Heart right ventricle (tissue), 16 donors: ENCODE results near the gene VAMP7. TPM values are rescaled to one million over a fixed set of nuclear protein-coding genes. Genes with fewer than 3 reads are reported as not detected.
"Not testable (repeated sequence)": the region's sequence is repeated elsewhere in the genome, so short reads cannot be mapped to it uniquely, and the experiment has no call there.

Source experiments
- ATAC-seq, 8 donors: fragments of 200-7000 bp; cut with Tn5 transposase; one replicate each; pipeline ENCODE4 v1.9.1; 2020; ENCODE audit warnings: mild to moderate bottlenecking in 8 of 8, moderate library complexity in 8 of 8, moderate number of reproducible peaks in 1 of 8
- DNase-seq, 2 donors: peaks; one replicate each; pipeline ENCODE4 v3.0.0-alpha.2; 2020
- H3K27ac ChIP-seq, 10 donors: fragments of 200-600 bp; sonication (generic) in 2 of 10; one replicate each; pipeline versions ENCODE4 v1.5.0 to v1.8.0; 2020 to 2022; ENCODE audit warnings: mild to moderate bottlenecking in 3 of 10
- H3K27me3 ChIP-seq, 7 donors: fragments of 200-600 bp; one replicate each; pipeline ENCODE4 v1.8.0; 2021 to 2022; ENCODE audit warnings: mild to moderate bottlenecking in 2 of 7
- H3K36me3 ChIP-seq, 9 donors: fragments of 200-600 bp; sonication (generic) in 1 of 9; one replicate each; pipeline versions ENCODE4 v1.5.0 to v1.8.0; 2020 to 2022; ENCODE audit warnings: mild to moderate bottlenecking in 2 of 9
- H3K4me1 ChIP-seq, 9 donors: fragments of 200-600 bp; sonication (generic) in 1 of 9; one replicate each; pipeline versions ENCODE4 v1.5.0 to v1.8.0; 2020 to 2022; ENCODE audit warnings: mild to moderate bottlenecking in 4 of 9
- H3K4me3 ChIP-seq, 10 donors: fragments of 200-600 bp; sonication (generic) in 2 of 10; one replicate each; pipeline versions ENCODE4 v1.5.0 to v1.8.0; 2020 to 2022; ENCODE audit warnings: mild to moderate bottlenecking in 7 of 10, moderate library complexity in 2 of 10
- H3K9me3 ChIP-seq, 11 donors: fragments of 200-600 bp in 10 of 11; sonication (generic) in 2 of 11; one replicate each; pipeline versions ENCODE4 v1.5.0 to v1.8.0; 2013 to 2022; ENCODE audit warnings: mild to moderate bottlenecking in 2 of 11, control low read depth in 1 of 11, moderate library complexity in 1 of 11
- WGBS, 2 donors: extraction: QIAGEN DNeasy Blood & Tissue Kit; methylation state at CpG; one replicate each; pipeline ENCODE4 v1.1.7; 2013; ENCODE audit warnings: inconsistent platforms in 1 of 2; 5-methylcytosine and 5-hydroxymethylcytosine counted together
- intact Hi-C, 10 donors: fragments of 100-400 bp; cut with DNase I; formaldehyde crosslinking; loops; one replicate each; pipeline versions ENCODE4 v1.11.1 to v1.14.2; 2022
- polyA plus RNA-seq, 2 donors: library from polyadenylated mRNA; stranded (reverse); fragments of 200-250 nt; gene quantifications; one replicate each; pipeline ENCODE4 v1.2.3, GENCODE V29; 2013
- total RNA-seq, 10 donors: library from RNA; stranded (reverse); fragmentation: NEBNext Ultra II Directional in 3 of 10; extraction: Animal tissue kit (Norgen Biotek cat#: 25700) in 3 of 10; gene quantifications; one replicate each; pipeline versions ENCODE4 v1.2.1 to v1.2.4, GENCODE V29; 2021 to 2023
- TF ChIP-seq, protein P1 (sequence below), 9 donors: fragments of 200-600 bp; sonication (generic) in 2 of 9; IDR thresholded peaks; one replicate each; pipeline versions ENCODE4 v1.5.0 to v1.8.0; 2021 to 2022; ENCODE audit warnings: antibody characterized with exemption in 9 of 9, mild to moderate bottlenecking in 5 of 9, moderate library complexity in 1 of 9
- donor health status: Arrhythmogenic right ventricular cardiomyopathy.
- donor health status: ischemic (EF 13 %, LVEDD 7.1; RV severe dilation, severe dysfunction).
- donor health status: healthy with polysubstance abuse.
- donor health status: DM: no; HTN: yes; CAD: no.
- donor health status: DM: no; HTN: no; CAD: no.
- donor health status: ischemic (EF 25% LVEDD 6.9; RV normal size, moderate dysfunction).
- donor health status: ischemic (EF 25% LVEDD 5.7; RV mildly dilated, moderate dysfunction).
- donor health status: healthy.
- donor health status: DM: yes; HTN: yes; CAD: no.
- donor health status: Ischemic cardiomyopathy.
- donor health status: ischemic (EF 35%, LVEDD 5.7; RV mildly dilated, moderate dysfunction).
- donor health status: nonischemic (EF 11% LVEDD 7.7; RV severe dilation, severe dysfunction).
- donor health status: DM: yes; HTN: yes; CAD: no.
- donor health status: PGD.
- donor health status: ischemic (EF 29% LVEDD 5.4; RV normal size, mild dysfunction).
- donor health status: nonischemic (EF 23%, LVEDD 6.1; RV moderate dilation, normal function).

VAMP7 gene
- total and polyA plus RNA-seq, 12 donors = 9.4 to 29.2 (median 21.1) TPM

DNA sequence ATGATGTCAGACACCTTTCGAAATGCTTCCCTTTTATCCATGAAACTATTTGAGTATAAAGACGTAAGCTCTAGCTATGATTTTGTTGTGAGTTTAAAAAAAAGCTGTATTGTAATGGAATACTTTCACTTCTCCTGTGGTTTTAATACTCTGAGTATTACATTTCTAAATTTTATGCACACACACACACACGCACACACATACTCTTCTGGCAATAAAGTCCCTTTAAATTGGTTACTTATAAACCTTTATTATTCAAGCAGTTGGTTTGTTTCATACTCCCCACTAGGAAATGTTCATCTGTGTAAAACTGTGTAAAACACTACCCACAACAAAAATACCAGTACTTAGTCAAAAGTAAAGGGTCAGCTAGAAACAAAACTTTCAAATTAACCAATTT, 18.2 kb downstream of the VAMP7 start:
- peaks cover 0 to 65% (median 8%) of the 10 kb centered on the region in 9 donors for H3K36me3 ChIP-seq
- no peak overlapping the region for H3K4me3 ChIP-seq
- ATAC-seq (no peak), DNase-seq (no peak)
- H3K27me3 ChIP-seq = no peaks in the 10 kb centered on the region
- H3K4me1 ChIP-seq = no peaks in the 10 kb centered on the region
- H3K27ac ChIP-seq = no peak overlapping the region
- H3K9me3 ChIP-seq = peaks cover 0 to 11% (median 0%) of the 10 kb centered on the region in 11 donors
- 71 to 75% methylated on average over 3 of the region's 3 CpGs for WGBS, 2 donors
- TF ChIP-seq, protein P1, sequence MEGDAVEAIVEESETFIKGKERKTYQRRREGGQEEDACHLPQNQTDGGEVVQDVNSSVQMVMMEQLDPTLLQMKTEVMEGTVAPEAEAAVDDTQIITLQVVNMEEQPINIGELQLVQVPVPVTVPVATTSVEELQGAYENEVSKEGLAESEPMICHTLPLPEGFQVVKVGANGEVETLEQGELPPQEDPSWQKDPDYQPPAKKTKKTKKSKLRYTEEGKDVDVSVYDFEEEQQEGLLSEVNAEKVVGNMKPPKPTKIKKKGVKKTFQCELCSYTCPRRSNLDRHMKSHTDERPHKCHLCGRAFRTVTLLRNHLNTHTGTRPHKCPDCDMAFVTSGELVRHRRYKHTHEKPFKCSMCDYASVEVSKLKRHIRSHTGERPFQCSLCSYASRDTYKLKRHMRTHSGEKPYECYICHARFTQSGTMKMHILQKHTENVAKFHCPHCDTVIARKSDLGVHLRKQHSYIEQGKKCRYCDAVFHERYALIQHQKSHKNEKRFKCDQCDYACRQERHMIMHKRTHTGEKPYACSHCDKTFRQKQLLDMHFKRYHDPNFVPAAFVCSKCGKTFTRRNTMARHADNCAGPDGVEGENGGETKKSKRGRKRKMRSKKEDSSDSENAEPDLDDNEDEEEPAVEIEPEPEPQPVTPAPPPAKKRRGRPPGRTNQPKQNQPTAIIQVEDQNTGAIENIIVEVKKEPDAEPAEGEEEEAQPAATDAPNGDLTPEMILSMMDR (IDR thresholded peaks at IDR 0.05) = no peak
- intact Hi-C loops = no loop called here

DNA sequence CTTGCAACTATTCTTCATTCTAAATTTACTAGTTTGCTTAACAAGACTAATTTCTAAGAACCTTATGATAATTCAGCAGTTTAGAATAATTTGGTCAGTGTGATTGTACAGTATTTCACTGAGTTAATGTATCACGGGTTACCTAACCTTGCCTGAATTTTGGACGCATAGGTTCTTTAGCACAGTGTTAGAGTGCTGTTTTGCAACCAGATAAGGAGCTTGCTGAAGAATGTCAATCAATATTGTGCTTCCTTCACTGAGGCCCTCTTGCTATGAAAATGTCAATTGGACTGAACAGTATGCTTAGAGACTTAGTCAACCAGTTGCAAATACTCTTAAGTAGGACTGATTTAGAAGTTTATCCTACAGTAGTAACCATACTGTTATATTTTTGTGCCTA, 19.6 kb downstream of the VAMP7 start:
- DNase-seq = no peak
- no peaks in the 10 kb centered on the region for H3K4me1 ChIP-seq
- TF ChIP-seq, protein P1 (IDR thresholded peaks at IDR 0.05) = no peak
- H3K27me3 ChIP-seq = no peaks in the 10 kb centered on the region
- no peak overlapping the region for H3K4me3 ChIP-seq
- H3K27ac ChIP-seq = no peak overlapping the region
- peaks cover 0 to 68% (median 8%) of the 10 kb centered on the region in 9 donors for H3K36me3 ChIP-seq
- ATAC-seq = no peak
- H3K9me3 ChIP-seq = peaks cover 0 to 11% (median 0%) of the 10 kb centered on the region in 11 donors
- WGBS, 2 donors = 93 to 95% methylated on average over 2 of the region's 2 CpGs
- intact Hi-C loops = no loop called here

GRCh38 chrX:155907661-155908060, 26.5 kb downstream of the VAMP7 start:
- H3K4me1 ChIP-seq, H3K27me3 ChIP-seq, H3K27ac ChIP-seq, H3K4me3 ChIP-seq, DNase-seq, intact Hi-C loops, ATAC-seq: not testable (repeated sequence)
- Histone ChIP-seq H3K9me3 (peaks cover 0 to 27% (median 5%) of the 10 kb centered on the region in 11 donors), H3K36me3 (peaks cover 0 to 40% (median 0%) of the 10 kb centered on the region in 9 donors)
- 95 to 97% methylated on average over 18 to 22 of the region's 26 CpGs for WGBS, 2 donors

GRCh38 chrX:155923200-155923599, 42.1 kb downstream of the VAMP7 start:
- Histone ChIP-seq H3K4me1 (no peaks in the 10 kb centered on the region), H3K36me3 (peaks cover 0 to 75% (median 0%) of the 10 kb centered on the region in 9 donors), H3K27me3 (no peaks in the 10 kb centered on the region), H3K4me3 (no peak overlapping the region), H3K9me3 (peaks cover 0 to 11% (median 0%) of the 10 kb centered on the region in 11 donors), H3K27ac (no peak overlapping the region)
- DNase-seq (no peak), ATAC-seq (no peak)
- TF ChIP-seq, protein P1 (IDR thresholded peaks at IDR 0.05) = no peak
- 67 to 68% methylated on average over 2 of the region's 2 CpGs for WGBS, 2 donors
- intact Hi-C loops = no loop called here

DNA sequence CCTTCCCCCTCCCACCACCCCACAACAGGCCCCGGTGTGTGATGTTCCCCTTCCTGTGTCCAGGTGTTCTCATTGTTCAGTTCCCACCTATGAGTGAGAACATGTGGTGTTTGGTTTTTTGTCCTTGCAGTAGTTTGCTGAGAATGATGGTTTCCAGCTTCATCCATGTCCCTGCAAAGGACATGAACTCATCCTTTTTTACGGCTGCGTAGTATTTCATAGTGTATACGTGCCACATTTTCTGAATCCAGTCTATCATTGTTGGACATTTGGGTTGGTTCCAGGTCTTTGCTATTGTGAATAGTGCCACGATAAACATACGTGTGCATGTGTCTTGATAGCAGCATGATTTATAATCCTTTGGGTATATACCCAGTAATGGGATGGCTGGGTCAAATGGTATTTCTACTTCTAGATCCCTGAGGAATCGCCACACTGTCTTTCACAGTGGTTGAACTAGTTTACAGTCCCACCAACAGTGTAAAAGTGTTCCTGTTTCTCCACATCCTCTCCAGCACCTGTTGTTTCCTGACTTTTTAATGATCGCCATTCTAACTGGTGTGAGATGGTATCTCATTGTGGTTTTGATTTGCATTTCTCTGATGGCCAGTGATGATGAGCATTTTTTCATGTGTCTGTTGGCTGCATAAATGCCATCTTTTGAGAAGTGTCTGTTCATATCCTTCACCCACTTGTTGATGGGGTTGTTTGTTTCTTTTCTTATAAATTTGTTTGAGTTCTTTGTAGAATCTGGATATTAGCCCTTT, 49.9 kb downstream of the VAMP7 start:
- WGBS, 2 donors = 85 to 90% methylated on average over 7 of the region's 8 CpGs

More for the DNA sequence above, 49.9 kb downstream of the VAMP7 start:
- H3K27me3 ChIP-seq, intact Hi-C loops, H3K4me1 ChIP-seq, ATAC-seq, H3K27ac ChIP-seq, DNase-seq, H3K4me3 ChIP-seq: not testable (repeated sequence)
- Histone ChIP-seq H3K36me3 (peaks cover 0 to 36% (median 0%) of the 10 kb centered on the region in 9 donors), H3K9me3 (peaks cover 0 to 36% (median 10%) of the 10 kb centered on the region in 11 donors)
